Measurements from ENCODE around the gene ZNF608.

Gene ZNF608

DNA sequence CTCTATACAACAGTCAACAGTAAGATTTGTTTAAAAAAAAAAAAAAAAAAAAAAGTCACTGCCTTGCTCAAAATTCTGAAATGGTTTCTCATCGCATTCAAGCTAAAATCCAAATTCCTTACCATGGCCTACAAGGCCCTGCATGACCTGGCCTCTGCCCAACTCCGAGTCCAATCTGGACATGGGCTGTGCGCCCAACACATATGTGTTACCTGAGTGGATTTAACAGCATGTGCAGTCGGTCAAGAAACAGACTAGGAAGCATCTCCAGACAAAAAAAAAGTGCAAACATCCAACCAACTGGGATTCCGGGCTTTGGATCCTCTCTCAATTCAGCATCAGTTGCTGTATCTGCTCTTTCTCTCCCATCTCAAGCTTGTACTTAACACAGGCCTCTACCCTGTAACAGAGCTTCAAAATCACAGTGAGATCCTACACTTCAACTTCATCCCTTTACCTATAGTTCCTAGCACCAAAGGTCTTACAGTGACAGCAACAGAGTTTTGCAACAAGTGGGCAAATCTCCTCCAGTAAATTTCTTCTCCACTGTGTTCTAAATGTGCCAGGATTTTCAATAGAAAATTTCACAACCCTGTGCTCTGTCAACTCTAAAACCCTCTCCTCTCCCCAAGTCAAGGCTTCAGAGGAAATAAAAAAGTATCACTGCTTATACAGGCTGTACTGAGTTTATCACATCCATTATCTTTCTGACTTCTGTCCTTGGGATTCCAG lies 19.6 kb downstream of the ZNF608 start:
- DNase-seq (no peak), ATAC-seq (replicated peaks) (no peak)
- H3K4me3 Mint-ChIP-seq: no peak overlapping the region
- peaks cover 9 to 22% of the 10 kb centered on the region in 2 donors for H3K9me3 Mint-ChIP-seq
- no peaks in the 10 kb centered on the region for H3K4me1 Mint-ChIP-seq (ENCODE audit: low read depth in 2 of 2)
- H3K36me3 Mint-ChIP-seq (ENCODE audit: insufficient read depth): no peaks in the 10 kb centered on the region
- H3K27me3 Mint-ChIP-seq: no peaks in the 10 kb centered on the region
- H3K27ac Mint-ChIP-seq: no peak overlapping the region

DNA sequence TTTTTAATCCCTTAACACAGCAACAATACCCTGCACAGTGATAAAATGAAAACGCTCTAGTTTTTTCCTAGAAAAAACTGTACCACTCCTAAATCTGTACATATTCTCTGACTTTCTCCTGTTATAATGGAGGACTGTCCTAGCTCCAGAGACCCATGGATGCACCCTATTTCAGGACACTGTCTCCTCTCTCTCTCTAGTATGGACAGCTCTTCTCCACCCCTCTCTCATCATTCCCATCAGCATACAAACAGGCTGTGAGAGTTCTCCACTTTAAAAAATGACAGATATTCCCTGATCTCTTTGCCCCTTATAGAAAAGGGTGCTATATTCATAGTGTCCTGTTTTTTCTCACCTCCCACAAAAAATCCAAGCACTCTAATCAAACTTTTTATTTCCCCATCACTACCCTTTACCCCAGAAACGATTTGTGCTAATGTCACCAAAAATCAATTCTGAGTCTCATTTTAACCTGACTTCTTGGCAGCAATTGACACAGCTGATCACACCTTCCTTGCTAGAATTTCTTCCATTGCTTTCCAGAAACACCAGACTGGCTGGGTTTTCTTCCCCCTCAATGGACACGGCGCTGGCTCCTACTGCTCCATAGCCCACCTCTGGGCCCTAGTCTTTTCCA lies 20.7 kb downstream of the ZNF608 start:
- Mint-ChIP-seq H3K4me1 (ENCODE audit: low read depth in 2 of 2) (no peaks in the 10 kb centered on the region), H3K9me3 (peaks cover 9 to 22% of the 10 kb centered on the region in 2 donors), H3K27ac (no peak overlapping the region), H3K36me3 (ENCODE audit: insufficient read depth) (no peaks in the 10 kb centered on the region), H3K4me3 (no peak overlapping the region), H3K27me3 (no peaks in the 10 kb centered on the region)
- DNase-seq: no peak
- ATAC-seq (replicated peaks): no peak

DNA sequence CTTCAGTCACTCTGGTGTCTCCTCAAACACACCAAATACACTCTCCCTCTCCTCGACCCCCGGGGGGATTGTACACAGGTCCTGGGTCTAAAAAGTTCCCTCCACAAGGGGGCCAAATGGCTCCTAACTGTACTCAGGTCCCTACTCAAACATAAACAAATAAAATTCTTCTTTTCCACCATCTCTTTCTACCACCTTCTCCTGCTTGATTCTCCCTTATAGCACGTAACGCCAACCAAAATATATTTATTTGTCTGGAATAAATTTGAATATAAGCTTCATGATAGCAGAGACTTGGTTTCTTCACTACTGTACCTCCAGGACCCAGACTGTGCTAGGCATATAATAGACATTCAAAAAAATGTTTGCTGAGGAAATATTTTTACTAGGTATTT lies 21.4 kb downstream of the ZNF608 start:
- H3K4me1 Mint-ChIP-seq (ENCODE audit: low read depth in 2 of 2): no peaks in the 10 kb centered on the region
- H3K27ac Mint-ChIP-seq: no peak overlapping the region
- H3K9me3 Mint-ChIP-seq: peaks cover 9 to 22% of the 10 kb centered on the region in 2 donors
- H3K36me3 Mint-ChIP-seq (ENCODE audit: insufficient read depth): no peaks in the 10 kb centered on the region
- H3K27me3 Mint-ChIP-seq: no peaks in the 10 kb centered on the region
- no peak for ATAC-seq (replicated peaks)
- DNase-seq: no peak
- H3K4me3 Mint-ChIP-seq: no peak overlapping the region

DNA sequence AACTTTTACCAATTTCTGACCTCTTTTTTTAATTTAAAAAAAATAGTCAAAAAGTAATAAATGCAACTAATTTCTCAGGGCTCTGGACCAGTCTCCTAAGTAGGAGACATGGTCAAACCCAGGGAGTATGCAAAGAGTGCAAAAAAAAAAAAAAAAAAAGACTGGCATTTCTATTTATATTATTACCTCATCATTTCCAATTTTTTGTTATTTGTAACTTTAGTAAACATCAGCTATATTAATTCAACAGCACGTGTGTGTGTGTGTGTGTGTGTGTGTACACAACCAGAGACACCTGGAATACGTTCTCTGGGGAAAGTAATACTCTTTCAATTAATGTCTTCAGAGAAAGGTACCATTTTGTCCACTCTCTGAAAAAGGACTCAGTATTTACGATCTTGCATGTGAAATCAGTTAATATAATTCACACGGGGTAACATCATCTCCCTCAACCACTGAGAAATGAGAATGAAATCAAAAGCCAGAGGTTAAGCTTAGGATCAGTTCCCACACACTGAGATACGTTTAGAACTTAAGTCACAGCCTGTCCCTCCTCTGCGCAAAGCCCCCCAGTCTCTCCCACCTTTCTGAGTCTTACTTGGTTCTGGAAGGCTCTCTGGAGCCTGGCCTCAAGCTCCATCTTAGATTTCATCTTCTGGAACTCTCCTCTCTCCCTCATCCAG lies 21.9 kb downstream of the ZNF608 start:
- no peak for ATAC-seq (replicated peaks)
- no peak for DNase-seq
- H3K27ac Mint-ChIP-seq: no peak overlapping the region
- H3K4me3 Mint-ChIP-seq: no peak overlapping the region
- H3K36me3 Mint-ChIP-seq (ENCODE audit: insufficient read depth): no peaks in the 10 kb centered on the region
- H3K9me3 Mint-ChIP-seq: peaks cover 9 to 22% of the 10 kb centered on the region in 2 donors
- H3K4me1 Mint-ChIP-seq (ENCODE audit: low read depth in 2 of 2): no peaks in the 10 kb centered on the region
- H3K27me3 Mint-ChIP-seq: no peaks in the 10 kb centered on the region

DNA sequence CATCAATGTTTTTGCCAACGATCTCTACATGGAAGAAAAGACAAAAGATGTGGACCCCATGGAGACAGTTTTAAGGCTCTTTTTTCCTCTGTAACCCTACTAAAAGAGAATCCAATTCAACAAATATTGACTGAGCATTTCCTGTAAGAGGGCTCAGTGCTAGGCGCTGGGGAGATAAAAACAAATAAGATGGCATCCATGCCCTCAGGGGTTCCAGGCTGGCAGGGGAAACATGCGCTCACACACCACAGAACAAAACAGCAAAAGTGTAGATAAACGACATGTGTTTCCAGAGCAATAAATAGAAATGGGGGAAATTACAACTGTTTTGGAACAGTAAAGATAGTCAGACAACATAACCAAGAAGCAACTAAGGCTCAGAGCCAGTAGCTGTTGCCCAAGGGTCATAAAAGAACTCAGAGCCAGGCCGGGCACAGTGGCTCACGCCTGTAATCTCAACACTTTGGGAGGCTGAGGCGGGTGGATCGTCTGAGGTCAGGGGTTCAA lies 25.2 kb downstream of the ZNF608 start:
- ATAC-seq (replicated peaks): no peak
- DNase-seq: no peak
- Mint-ChIP-seq H3K27me3 (no peaks in the 10 kb centered on the region), H3K9me3 (peaks cover 3 to 12% of the 10 kb centered on the region in 2 donors), H3K4me3 (no peak overlapping the region), H3K27ac (no peak overlapping the region), H3K36me3 (ENCODE audit: insufficient read depth) (no peaks in the 10 kb centered on the region), H3K4me1 (ENCODE audit: low read depth in 2 of 2) (no peaks in the 10 kb centered on the region)

DNA sequence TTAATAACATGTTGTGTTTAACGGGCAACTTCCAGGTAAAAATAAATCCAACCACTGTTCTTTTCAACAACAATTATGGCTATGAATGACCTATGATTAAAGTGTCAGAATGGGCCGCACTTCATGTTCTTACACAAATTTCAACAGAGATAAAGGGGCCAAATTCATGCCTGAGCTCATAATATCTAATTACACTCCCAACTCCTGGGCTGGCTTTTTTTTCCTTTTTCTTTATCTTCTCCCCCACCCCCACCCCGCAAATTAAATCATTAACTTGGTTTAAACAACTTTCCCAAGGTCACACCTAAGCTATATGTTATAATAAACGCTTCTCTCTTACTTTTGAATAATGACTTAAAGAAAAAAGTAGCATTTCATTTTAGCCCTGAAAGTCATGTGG lies 25.8 kb downstream of the ZNF608 start:
- H3K9me3 Mint-ChIP-seq: peaks cover 0 to 6% of the 10 kb centered on the region in 2 donors
- no peaks in the 10 kb centered on the region for H3K36me3 Mint-ChIP-seq (ENCODE audit: insufficient read depth)
- no peaks in the 10 kb centered on the region for H3K27me3 Mint-ChIP-seq
- no peak overlapping the region for H3K4me3 Mint-ChIP-seq
- H3K4me1 Mint-ChIP-seq (ENCODE audit: low read depth in 2 of 2): no peaks in the 10 kb centered on the region
- no peak overlapping the region for H3K27ac Mint-ChIP-seq
- DNase-seq (no peak), ATAC-seq (replicated peaks) (no peak)

DNA sequence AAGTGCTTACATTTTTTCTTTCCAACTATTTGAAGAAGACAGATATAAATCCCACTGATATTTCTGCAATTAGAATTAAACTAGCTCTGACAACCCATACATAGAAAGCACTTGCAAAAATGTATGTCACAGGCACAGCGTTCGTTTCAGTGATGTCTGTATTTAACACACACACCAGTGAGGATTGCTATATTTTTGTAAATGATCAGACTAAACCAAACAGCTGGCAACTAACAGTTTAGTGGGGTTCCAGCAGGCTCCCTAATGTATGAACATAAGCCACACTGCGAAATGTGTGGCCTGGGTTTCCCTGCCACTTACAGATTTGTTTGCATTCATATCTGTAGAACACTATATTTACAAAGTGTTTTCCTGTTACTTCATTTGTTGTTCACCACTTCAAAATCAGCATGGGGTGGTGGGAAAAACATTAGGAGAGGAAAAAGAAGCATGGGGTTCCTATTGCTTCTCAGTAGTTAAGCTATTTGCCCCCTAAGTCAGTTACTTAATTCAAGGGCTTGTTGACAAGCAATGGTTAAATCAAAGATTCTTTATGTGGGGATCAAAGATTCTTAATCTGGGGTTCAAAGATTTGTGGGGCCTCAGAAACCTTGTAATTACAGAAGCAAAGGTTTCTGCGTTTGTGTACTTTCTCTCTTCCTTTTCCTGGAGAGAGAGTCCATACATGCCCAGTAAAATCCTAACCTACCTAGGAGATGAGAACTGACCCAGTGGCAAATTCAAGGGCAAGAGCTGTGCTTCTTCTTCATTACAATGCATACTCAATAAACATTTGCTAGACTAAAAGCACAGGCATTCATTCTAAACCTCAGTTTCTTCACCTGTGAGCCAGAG lies 27.1 kb downstream of the ZNF608 start:
- H3K9me3 Mint-ChIP-seq: no peaks in the 10 kb centered on the region
- H3K27ac Mint-ChIP-seq: no peak overlapping the region
- no peak overlapping the region for H3K4me3 Mint-ChIP-seq
- H3K36me3 Mint-ChIP-seq (ENCODE audit: insufficient read depth): no peaks in the 10 kb centered on the region
- H3K4me1 Mint-ChIP-seq (ENCODE audit: low read depth in 2 of 2): no peaks in the 10 kb centered on the region
- no peak for ATAC-seq (replicated peaks)
- no peaks in the 10 kb centered on the region for H3K27me3 Mint-ChIP-seq
- no peak for DNase-seq

DNA sequence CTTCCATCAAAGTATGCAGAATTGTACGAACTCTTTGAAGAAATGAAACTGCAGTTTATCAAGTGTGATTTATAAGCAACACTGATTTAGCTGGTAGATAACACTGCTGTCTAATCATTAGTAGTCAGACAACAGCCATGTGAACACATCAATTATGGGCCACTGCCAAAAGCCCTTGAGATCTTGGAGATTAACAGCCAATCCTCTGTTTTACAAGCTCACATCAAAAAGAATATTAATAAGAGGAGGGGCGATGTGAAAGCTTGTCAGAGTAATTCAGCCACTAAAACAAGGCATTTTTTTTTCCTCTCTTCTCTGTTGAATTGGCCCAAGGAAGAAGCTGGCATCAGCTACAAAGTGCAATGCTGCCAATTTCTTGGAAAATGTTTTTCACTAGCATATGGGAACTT lies 28.1 kb downstream of the ZNF608 start:
- no peak for DNase-seq

DNA sequence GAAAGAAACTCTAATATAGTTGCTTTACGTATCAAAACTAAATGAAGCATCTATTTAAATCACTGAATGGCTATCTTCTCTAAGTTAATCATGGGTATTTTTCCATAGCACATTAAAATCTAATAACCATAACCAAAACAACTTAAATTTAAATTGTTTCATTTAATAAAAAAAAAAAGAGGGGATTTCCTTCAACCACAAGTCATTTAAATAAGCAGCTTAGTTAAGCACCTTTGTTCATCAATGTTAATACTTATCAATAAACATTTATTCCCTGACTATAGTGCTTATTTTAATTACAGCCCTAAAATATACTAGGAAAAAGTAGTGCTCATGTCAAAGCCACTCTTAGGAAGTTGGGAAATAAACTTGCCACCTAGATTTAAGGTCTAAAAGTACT lies 30.3 kb downstream of the ZNF608 start:
- DNase-seq (no peak), ATAC-seq (replicated peaks) (no peak)
- H3K27ac Mint-ChIP-seq: no peak overlapping the region
- no peaks in the 10 kb centered on the region for H3K27me3 Mint-ChIP-seq
- H3K9me3 Mint-ChIP-seq: no peaks in the 10 kb centered on the region
- no peaks in the 10 kb centered on the region for H3K36me3 Mint-ChIP-seq (ENCODE audit: insufficient read depth)
- H3K4me1 Mint-ChIP-seq (ENCODE audit: low read depth in 2 of 2): no peaks in the 10 kb centered on the region
- no peak overlapping the region for H3K4me3 Mint-ChIP-seq

More for the DNA sequence above, 28.1 kb downstream of the ZNF608 start:
- H3K4me1 Mint-ChIP-seq (ENCODE audit: low read depth in 2 of 2): no peaks in the 10 kb centered on the region
- H3K27ac Mint-ChIP-seq: no peak overlapping the region
- no peaks in the 10 kb centered on the region for H3K9me3 Mint-ChIP-seq
- no peak for ATAC-seq (replicated peaks)
- H3K27me3 Mint-ChIP-seq: no peaks in the 10 kb centered on the region
- H3K36me3 Mint-ChIP-seq (ENCODE audit: insufficient read depth): no peaks in the 10 kb centered on the region
- H3K4me3 Mint-ChIP-seq: no peak overlapping the region

DNA sequence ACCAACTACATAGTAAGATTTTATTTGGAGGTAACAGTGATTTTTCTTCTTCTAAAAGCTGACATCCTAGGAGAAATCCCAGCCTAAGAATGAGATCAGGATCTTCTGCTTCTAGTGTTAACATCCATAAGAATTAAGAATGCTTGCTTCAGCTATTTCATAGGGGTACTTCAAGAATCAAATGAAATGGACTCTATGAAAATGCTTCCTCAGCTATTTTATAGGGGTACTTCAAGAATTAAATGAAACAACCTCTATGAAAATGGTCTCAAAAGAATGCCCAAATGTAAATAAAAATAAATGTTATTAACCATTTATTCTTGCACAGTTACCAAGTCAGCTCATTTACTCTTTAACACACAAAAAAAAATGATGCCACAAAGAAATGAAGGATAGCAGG lies 31.5 kb downstream of the ZNF608 start:
- no peaks in the 10 kb centered on the region for H3K4me1 Mint-ChIP-seq (ENCODE audit: low read depth in 2 of 2)
- no peak overlapping the region for H3K27ac Mint-ChIP-seq
- no peaks in the 10 kb centered on the region for H3K9me3 Mint-ChIP-seq
- no peak overlapping the region for H3K4me3 Mint-ChIP-seq
- DNase-seq: no peak
- H3K27me3 Mint-ChIP-seq: no peaks in the 10 kb centered on the region
- ATAC-seq (replicated peaks): no peak
- no peaks in the 10 kb centered on the region for H3K36me3 Mint-ChIP-seq (ENCODE audit: insufficient read depth)

DNA sequence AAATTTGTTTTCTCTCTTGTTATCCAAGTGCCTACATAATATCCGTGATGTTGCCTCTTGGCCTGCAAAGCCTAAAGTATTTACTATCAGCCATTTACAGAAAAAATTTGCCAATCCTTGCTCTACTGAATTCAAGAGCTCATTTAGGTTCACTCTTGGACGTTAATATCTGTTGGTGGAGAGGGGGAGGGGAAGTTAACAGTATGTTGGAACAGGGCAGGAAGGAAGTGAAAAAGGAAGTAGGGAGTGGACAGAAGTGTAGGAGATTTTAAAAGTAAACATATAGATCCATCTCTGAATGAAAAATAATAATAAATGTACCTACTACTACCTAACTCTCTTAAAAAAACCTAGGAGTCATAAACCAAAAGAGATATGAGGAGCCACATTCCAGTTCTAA lies 32.8 kb downstream of the ZNF608 start:
- H3K9me3 Mint-ChIP-seq: no peaks in the 10 kb centered on the region
- H3K27ac Mint-ChIP-seq: no peak overlapping the region
- H3K27me3 Mint-ChIP-seq: no peaks in the 10 kb centered on the region
- ATAC-seq (replicated peaks) (no peak), DNase-seq (no peak)
- no peaks in the 10 kb centered on the region for H3K36me3 Mint-ChIP-seq (ENCODE audit: insufficient read depth)
- no peaks in the 10 kb centered on the region for H3K4me1 Mint-ChIP-seq (ENCODE audit: low read depth in 2 of 2)
- no peak overlapping the region for H3K4me3 Mint-ChIP-seq

DNA sequence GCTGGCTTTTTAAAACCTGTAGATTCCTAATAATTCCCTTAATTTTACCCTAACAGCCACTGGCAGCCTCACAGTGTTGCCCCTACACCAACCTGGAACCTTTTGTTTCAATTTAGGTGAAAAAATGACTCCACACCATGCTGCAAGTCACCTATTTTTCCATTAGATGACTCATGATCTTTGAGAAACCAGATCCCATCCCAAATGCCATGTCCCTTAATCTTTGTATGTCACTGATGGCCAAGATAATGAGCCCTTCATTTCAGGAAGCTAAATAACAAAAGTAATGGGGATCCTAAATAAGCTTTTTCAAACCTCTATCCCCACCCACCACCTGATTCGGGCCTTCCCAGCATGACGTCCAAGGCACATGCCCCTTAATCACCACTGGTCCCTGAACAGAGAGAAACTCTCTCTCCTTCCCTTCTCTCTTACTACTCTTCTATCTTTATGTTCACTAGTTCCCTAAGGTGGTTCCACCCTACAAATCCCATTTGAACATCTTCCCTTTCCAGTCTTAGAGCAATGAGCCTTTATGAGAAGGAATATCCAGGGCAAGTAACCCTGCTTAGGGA lies 33.6 kb downstream of the ZNF608 start:
- Mint-ChIP-seq H3K27me3 (no peaks in the 10 kb centered on the region), H3K9me3 (no peaks in the 10 kb centered on the region), H3K4me1 (ENCODE audit: low read depth in 2 of 2) (no peaks in the 10 kb centered on the region), H3K27ac (no peak overlapping the region), H3K4me3 (no peak overlapping the region), H3K36me3 (ENCODE audit: insufficient read depth) (no peaks in the 10 kb centered on the region)
- no peak for DNase-seq
- ATAC-seq (replicated peaks): no peak

DNA sequence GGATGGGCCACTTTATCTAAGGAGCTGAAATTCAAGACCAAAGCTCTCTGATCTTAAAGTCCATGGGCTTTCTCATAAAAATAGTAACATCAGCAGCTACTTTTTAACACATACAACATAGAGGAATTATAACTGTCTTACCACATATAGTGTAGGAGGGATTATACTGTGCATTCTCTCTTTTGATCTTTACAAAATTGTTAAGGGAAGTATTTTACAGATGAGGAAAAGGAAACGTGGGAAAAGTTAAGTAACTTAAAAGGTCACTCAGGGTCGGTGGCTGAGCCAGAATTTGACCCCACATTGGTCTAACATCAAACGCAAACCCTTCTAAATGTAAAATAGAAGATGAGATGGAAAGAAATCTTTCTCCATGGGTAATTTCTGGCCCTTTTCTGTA lies 38.4 kb downstream of the ZNF608 start:
- DNase-seq (no peak), ATAC-seq (replicated peaks) (no peak)
- Mint-ChIP-seq H3K27me3 (no peaks in the 10 kb centered on the region), H3K27ac (no peak overlapping the region), H3K4me1 (ENCODE audit: low read depth in 2 of 2) (no peaks in the 10 kb centered on the region), H3K4me3 (no peak overlapping the region), H3K9me3 (no peaks in the 10 kb centered on the region), H3K36me3 (ENCODE audit: insufficient read depth) (peaks cover 3% of the 10 kb centered on the region)
